ENCODE measurements around the gene RAB26.

RAB26 gene

DNA sequence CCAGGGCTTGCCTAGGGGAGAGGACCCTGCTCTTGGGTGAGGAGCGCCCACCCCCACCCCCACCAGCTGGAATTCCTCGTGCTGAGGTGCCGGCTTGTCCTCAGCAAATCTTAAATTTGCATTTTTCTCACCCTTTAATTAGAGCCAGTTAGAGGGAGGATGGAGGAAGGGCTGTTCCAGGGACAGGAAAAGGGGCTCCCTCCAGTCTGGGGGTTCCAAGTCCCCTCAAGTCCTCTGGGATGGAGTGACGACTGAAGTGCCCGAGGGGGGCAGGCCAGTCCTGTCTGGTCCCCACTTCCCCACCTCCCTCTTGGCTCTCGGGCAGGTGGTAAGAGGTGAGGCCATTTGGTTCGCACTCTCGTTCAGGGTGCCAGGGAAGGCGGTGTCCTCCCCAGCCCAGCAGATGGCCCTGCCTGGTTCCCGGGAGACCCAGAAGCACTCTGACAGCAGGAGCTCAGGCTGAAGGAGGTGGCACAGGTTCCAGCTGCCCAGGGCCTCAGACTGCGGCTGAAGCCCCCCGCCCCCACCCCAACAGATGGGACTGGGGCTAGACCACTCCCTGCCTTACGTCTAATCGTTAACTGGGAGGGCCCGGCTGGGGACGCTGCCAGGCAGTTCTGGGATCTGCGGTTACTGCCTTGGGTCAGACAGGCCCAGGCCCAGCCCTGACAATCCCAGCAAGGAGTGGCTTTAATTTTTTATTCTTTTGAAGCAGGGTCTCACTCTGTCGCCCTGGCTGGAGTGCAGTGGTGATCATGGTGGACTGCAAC, 2.2 kb downstream of the RAB26 start (continued):
- TF ChIP-seq ZNF37A (tag by site-specific recombination; IDR thresholded peaks at IDR 0.05), result no peak
- TF ChIP-seq ZBTB17 (tag by site-specific recombination; IDR thresholded peaks at IDR 0.05), result peak; percentile 89
- peak; percentile 93 for TF ChIP-seq PATZ1 (tag by site-specific recombination; IDR thresholded peaks at IDR 0.05)
- TF ChIP-seq ZNF624 (tag by site-specific recombination; IDR thresholded peaks at IDR 0.05), result no peak
- TF ChIP-seq IKZF3 (tag by site-specific recombination; IDR thresholded peaks at IDR 0.05), result 0 out of 2 replicates have a peak, but pooled peaks have one; percentile 10
- TF ChIP-seq ZFP69B (tag by site-specific recombination; IDR thresholded peaks at IDR 0.05), result no peak
- no peak for TF ChIP-seq ZNF664 (tag by site-specific recombination; IDR thresholded peaks at IDR 0.05)
- peak; percentile 31; the same call in 1 of the 2 replicates for TF ChIP-seq OSR2 (tag by site-specific recombination; IDR thresholded peaks at IDR 0.05)
- TF ChIP-seq ZNF174 (tag by site-specific recombination; IDR thresholded peaks at IDR 0.05), result no peak
- no peak for TF ChIP-seq GLI4 (tag by site-specific recombination; IDR thresholded peaks at IDR 0.05)
- TF ChIP-seq ZNF19 (tag by site-specific recombination; IDR thresholded peaks at IDR 0.05; ENCODE audit: low read depth), result no peak
- TF ChIP-seq, protein P1, sequence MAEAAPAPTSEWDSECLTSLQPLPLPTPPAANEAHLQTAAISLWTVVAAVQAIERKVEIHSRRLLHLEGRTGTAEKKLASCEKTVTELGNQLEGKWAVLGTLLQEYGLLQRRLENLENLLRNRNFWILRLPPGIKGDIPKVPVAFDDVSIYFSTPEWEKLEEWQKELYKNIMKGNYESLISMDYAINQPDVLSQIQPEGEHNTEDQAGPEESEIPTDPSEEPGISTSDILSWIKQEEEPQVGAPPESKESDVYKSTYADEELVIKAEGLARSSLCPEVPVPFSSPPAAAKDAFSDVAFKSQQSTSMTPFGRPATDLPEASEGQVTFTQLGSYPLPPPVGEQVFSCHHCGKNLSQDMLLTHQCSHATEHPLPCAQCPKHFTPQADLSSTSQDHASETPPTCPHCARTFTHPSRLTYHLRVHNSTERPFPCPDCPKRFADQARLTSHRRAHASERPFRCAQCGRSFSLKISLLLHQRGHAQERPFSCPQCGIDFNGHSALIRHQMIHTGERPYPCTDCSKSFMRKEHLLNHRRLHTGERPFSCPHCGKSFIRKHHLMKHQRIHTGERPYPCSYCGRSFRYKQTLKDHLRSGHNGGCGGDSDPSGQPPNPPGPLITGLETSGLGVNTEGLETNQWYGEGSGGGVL (tag by site-specific recombination; IDR thresholded peaks at IDR 0.05), result no peak
- peak; percentile 77 for TF ChIP-seq KLF1 (tag by site-specific recombination; IDR thresholded peaks at IDR 0.05)
- TF ChIP-seq ZNF132 (tag by site-specific recombination; IDR thresholded peaks at IDR 0.05; ENCODE audit: borderline replicate concordance), result no peak
- peak; percentile 32; the same call in 1 of the 2 replicates for TF ChIP-seq ZBTB20 (tag by site-specific recombination; IDR thresholded peaks at IDR 0.05)
- TF ChIP-seq PRDM2 (tag by site-specific recombination; IDR thresholded peaks at IDR 0.05; ENCODE audit: borderline replicate concordance), result no peak
- TF ChIP-seq PRDM1 (tag by site-specific recombination; IDR thresholded peaks at IDR 0.05), result no peak
- no peak for TF ChIP-seq ZNF785 (tag by site-specific recombination; IDR thresholded peaks at IDR 0.05)
- TF ChIP-seq ZNF2 (tag by site-specific recombination; IDR thresholded peaks at IDR 0.05), result no peak
- no peak for TF ChIP-seq ZNF544 (tag by site-specific recombination; IDR thresholded peaks at IDR 0.05)
- TF ChIP-seq ZNF558 (tag by site-specific recombination; IDR thresholded peaks at IDR 0.05), result no peak
- TF ChIP-seq, protein P2, sequence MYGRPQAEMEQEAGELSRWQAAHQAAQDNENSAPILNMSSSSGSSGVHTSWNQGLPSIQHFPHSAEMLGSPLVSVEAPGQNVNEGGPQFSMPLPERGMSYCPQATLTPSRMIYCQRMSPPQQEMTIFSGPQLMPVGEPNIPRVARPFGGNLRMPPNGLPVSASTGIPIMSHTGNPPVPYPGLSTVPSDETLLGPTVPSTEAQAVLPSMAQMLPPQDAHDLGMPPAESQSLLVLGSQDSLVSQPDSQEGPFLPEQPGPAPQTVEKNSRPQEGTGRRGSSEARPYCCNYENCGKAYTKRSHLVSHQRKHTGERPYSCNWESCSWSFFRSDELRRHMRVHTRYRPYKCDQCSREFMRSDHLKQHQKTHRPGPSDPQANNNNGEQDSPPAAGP (tag by site-specific recombination; IDR thresholded peaks at IDR 0.05), result no peak; the same call in 1 of the 2 replicates
- no peak for TF ChIP-seq ZNF580 (tag by site-specific recombination; IDR thresholded peaks at IDR 0.05)
- no peak for TF ChIP-seq ZNF292 (tag by site-specific recombination; IDR thresholded peaks at IDR 0.05; ENCODE audit: borderline replicate concordance, low read depth)
- TF ChIP-seq SCRT1 (tag by site-specific recombination; IDR thresholded peaks at IDR 0.05; ENCODE audit: borderline replicate concordance), result no peak
- TF ChIP-seq ZNF548 (tag by site-specific recombination; IDR thresholded peaks at IDR 0.05), result no peak
- no peak for TF ChIP-seq ZNF677 (tag by site-specific recombination; IDR thresholded peaks at IDR 0.05)
- no peak for TF ChIP-seq ZBTB7A (tag by site-specific recombination; IDR thresholded peaks at IDR 0.05; ENCODE audit: low read depth)

Measured in HEK293 (cell line).